ENCODE results near the gene CDAN1.

The CDAN1 gene

DNA sequence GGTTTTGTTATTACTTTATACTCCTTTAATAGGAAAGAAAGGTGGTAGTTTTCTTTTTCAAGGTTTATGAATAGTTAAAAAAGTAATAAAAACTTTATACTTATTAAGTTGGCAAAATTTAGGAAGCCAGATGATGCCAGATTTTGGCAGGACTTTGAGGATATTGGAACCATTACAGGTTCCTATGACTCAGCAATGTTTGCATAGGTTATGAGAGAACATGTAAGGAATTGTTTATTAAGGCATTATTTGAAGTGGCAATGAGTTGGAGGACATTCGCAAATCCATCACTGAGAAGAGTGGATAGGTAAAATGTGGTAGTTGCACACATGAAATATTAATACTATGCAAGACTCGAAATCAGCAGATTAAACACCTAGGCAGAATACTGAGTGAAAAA lies 29.9 kb downstream of the CDAN1 start:
- no peak for DNase-seq

DNA sequence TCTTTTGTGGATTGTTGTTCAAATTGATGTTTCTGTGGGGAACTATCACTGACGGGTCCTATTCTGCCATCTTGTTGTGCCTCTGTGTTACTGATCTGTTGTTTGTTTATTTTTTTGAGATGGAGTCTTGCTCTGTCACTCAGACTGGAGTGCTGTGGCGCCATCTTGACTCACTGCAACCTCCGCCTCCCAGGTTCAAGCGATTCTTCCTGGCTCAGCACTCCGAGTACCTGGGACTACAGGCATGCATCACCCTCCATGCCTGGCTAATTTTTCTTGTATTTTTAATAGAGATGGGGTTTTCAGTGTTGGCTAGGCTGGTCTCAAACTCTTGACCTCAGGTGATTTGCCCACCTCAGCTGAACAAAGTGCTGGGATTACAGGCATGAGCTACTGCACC lies 31.6 kb downstream of the CDAN1 start:
- DNase-seq = no peak

DNA sequence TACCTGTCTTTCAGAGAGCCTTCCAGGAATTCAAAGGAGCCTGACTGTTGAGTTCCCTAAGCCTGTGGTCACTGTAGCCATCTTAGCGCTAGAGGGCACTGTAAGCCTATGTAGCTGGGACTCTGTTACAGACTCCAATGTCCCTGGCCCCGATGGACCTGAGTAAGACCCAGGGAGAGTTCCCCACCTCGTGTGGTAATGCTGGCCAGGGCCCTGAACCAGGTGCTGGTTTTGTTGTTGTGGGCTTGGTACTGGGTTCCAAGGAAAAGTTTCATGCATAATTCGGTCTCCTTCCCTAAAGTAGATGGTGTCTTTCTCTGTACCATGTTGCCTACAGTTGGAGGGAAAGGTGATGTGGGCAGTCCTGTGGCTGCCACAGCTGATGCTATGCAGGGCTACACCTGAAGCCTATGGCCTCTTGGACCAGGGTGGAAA lies 32.4 kb downstream of the CDAN1 start:
- peak; percentile 54 to 65 for DNase-seq

DNA sequence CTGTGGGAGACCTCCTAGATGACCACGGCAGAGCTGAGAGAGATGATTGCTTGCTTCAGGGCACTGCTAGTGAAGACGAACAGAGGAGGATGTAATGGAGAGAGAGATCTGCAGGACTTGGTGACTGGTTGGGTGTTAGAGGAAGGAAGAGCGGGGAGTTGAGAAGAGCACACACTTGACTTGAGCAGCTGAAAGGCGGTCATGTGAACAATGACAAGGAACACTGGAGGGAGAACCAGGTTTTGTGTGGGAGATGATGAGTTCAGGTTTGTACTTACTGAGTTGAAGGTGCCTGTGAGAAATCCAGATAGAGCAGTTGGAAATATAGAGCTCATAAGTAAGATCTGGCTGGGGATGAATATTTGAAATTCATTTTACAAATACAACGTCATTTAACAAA lies 40.3 kb downstream of the CDAN1 start:
- DNase-seq = no peak

DNA sequence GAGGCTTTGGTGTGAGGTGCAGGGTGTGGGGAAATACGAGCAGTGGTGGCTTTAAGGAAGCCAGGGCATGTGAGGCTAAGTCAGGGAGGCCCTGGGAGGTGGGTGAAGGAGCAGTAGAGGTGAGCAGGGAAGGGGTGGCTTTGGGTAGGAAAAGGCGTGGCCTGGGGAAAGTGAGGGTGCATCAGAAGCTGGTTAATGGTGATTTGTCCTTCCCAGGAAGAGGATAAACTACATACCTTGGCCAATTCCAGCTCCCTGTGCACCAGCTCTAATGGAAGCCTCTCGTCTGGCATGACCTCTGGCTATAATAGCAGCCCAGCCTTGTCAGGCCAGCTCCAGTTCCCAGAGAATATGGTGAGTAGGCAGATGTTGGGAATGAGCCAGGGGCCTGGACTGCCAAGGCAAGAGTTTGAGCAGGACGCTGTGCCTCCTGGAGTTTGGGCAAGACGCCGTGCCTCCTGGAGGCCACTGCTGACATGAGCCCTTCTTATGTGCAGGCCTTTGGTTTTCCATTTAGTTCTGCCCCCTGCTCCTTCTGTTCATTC lies 41.3 kb downstream of the CDAN1 start:
- DNase-seq = no peak

DNA sequence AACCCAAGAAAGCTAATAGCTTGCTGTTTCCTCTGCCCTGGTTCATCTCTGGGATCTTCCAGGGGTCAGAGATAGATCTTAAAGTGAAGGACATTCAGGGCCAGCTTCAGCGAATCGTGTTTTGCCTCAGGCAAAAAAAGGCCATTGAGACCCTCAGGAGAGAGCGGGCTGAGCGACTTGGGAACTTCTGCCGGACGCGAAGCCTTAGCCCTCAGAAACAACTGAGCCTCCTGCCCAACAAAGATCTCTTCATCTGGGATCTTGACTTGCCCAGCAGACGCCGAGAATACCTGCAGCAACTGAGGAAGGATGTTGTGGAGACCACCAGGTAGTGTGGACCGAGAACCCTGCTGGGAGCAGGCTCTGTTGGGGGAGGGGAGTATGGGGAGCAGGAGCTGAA lies 42.5 kb downstream of the CDAN1 start:
- no peak for DNase-seq

DNA sequence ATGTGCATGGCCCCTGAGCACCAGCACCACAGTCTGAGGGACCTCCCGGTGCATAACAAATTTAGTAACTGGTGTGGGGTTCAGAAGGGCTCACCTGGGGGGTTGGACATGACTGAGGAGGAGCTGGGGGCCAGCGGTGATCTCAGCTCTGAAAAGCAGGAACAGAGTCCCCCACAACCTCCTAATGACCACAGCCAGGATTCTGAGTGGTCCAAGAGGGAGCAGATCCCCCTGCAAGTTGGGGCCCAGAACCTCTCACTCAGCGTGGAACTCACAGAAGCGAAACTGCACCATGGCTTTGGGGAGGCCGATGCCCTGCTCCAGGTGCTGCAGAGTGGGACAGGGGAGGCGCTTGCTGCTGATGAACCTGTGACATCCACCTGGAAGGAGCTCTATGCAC lies 43.0 kb downstream of the CDAN1 start:
- no peak for DNase-seq

DNA sequence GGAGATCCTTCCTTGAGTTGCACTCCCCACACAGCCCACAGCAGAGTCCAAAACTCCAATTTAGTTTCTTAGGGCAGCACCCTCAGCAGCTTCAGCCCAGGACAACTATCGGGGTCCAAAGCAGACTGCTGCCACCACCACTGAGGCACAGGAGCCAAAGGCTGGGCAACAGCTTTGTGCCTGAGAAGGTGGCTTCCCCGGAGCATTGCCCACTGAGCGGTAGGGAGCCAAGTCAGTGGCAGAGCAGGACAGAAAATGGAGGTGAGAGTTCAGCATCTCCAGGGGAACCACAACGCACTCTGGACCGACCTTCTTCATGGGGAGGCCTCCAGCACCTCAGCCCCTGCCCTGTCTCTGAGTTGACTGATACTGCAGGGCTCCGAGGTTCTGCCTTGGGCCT lies 43.4 kb downstream of the CDAN1 start:
- DNase-seq = no peak

DNA sequence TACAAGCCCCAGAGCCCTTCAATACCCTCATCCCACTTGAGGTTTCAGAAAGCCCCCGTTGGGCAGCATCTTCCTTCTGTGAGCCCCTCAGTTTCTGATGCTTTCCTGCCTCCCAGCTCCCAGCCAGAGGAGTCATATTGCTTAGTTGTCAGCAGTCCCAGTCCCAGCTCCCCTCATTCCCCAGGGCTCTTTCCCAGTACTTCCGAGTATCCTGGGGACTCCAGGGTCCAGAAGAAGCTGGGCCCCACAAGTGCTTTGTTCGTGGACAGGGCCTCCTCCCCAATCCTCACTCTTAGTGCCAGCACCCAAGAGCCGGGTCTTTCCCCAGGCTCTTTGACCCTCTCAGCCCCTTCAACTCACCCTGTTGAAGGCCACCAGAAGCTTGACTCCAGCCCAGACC lies 43.9 kb downstream of the CDAN1 start:
- DNase-seq = no peak

DNA sequence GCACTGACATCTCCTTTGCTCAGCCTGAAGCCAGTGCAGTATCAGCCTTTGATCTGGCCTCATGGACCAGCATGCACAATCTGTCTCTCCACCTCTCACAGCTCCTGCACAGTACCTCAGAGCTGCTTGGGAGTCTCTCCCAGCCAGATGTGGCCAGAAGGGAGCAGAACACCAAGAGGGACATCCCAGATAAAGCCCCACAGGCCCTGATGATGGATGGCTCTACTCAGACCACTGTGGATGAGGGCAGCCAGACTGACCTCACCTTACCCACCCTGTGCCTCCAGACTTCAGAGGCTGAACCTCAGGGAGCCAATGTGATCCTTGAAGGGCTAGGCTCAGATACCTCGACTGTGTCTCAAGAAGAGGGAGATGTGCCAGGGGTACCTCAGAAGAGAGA lies 44.4 kb downstream of the CDAN1 start:
- DNase-seq = no peak

DNA sequence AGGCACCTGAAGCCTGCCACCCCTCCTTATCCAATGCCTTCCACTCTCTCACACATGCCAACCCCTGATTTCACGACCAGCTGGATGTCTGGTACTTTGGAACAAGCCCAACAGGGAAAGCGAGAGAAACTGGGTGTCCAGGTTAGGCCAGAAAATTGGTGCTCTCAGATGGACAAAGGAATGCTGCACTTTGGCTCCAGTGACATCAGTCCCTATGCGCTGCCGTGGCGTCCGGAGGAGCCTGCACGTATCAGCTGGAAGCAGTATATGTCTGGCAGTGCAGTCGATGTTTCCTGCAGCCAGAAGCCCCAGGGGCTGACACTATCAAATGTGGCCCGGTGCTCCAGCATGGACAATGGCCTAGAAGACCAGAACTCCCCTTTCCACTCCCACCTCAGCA lies 45.2 kb downstream of the CDAN1 start:
- no peak for DNase-seq

DNA sequence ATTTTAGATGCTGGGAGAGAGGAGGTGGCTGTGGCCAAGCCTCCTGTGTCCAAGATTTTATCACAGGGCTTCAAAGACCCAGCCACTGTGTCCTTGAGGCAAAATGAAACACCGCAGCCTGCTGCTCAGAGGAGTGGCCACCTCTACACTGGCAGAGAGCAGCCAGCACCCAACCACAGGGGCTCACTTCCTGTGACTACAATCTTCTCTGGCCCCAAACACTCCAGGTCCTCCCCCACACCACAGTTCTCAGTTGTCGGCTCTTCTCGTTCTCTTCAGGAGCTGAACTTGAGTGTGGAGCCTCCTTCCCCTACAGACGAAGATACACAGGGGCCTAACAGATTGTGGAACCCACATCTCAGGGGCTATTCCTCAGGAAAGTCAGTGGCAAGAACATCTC lies 45.6 kb downstream of the CDAN1 start:
- DNase-seq = no peak

DNA sequence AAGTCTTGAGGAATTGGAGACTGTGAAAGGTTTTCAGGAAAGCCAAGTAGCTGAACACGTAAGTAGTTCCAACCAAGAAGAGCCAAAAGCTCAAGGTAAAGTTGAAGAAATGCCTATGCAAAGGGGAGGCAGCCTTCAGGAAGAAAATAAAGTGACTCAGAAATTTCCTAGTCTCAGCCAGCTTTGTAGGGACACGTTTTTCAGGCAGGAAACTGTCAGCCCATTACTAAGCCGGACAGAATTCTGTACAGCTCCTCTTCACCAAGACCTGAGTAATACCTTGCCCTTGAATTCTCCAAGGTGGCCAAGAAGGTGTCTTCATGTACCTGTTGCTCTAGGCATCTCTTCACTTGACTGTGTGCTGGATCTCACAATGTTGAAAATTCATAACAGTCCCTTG lies 48.6 kb downstream of the CDAN1 start:
- DNase-seq = no peak

DNA sequence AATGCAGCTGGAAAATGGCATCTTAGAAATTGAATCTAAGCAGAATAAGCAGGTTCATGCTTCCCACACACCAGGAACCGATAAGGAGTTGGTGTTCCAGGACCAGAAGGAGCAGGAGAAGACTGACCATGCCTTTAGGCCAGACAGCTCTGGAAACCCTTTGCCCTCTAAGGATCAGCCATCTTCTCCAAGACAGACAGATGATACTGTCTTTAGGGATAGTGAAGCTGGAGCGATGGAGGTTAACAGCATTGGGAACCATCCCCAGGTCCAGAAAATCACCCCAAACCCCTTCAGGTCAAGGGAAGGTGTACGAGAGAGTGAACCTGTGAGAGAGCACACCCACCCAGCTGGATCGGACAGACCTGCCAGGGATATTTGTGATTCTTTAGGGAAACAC lies 49.2 kb downstream of the CDAN1 start:
- no peak for DNase-seq

DNA sequence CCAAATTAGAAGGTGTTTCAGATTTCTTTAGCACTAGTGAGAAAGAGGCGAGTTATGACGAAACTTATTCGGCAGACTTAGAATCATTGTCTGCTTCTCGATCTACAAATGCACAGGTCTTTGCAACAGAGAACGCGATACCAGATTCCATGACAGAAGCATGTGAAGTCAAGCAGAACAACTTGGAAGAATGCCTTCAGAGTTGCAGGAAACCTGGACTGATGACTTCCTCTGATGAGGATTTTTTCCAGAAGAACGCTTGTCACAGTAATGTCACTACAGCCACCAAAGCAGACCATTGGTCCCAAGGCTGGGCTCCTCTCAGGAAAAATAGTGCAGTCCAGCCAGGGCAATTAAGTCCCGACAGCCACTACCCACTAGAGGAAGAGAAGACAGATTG lies 50.6 kb downstream of the CDAN1 start:
- DNase-seq = no peak

DNA sequence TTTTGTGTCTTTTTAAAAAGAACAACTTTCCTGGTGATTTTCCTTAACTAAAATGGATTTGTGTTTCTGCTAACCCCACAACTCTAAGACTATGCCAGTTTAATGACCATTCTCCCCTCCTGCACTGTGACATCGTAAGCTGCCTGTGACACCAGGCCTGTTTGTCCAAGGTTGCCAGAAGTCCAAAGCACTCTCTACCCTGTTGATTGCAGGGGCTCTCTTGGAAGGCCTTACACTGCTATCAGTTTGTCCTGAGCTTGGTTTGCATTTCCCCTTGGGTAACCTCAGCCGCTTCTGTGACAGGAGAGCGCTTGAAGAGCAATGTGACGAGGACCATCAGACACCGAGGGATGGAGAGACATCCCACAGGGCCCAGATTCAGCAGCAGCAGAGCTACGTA lies 55.8 kb downstream of the CDAN1 start:
- no peak for DNase-seq

DNA sequence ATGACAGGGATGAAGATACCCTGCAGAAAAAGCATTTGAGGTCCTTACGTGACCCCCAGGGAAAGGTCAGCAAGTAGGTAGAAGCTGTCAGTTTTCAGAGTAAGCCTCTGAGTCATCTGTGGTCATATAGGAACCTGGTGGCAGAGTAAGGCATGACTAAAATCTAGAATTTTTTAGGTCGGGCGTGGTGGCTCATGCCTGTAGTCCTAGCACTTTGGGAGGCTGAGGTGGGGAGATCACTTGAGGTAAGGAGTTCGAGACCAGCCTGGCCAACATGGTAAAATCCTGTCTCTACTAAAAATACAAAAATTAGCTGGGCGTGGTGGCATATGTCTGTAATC lies 56.8 kb downstream of the CDAN1 start:
- peak; percentile 22 to 51 for DNase-seq

DNA sequence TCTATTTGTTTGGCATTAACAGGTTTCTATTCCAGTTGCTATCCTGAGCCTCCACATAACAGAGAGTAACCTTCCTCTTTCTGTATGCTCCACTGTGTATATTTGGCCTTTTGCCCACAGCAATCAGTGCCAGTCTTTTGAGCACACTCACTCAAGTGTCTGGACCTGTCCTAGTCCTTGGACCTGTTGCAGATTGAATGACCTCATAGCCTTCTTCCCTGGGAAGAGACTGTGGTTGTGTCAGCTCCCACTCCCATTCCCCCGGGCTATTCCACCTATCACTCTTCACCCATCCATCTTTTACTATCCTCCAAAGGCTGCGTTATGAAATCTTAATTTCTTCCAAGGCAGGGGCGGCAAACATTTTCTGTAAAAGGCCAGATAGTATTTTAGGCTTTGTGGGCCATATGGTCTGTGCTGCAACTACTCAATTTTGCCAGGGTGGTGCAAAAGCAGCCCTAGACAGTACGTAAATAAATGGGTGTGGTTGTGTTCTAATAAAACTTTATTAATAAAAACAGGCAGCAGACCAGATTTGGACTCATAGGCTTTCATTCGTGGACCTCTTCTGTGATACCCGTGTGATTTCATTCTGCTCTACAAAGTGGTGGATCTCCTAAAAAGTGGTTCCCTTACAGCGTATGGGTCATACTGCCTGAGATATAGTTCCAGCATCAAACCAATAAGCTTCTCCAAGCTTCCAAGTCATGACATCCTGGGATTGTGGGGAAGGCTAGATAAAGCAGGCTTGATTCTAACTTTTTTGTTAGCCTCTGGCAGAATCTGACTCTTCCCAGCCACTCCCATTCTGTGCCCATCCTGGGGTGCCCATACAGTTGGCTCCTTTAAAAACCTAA lies 57.4 kb downstream of the CDAN1 start:
- no peak for DNase-seq

DNA sequence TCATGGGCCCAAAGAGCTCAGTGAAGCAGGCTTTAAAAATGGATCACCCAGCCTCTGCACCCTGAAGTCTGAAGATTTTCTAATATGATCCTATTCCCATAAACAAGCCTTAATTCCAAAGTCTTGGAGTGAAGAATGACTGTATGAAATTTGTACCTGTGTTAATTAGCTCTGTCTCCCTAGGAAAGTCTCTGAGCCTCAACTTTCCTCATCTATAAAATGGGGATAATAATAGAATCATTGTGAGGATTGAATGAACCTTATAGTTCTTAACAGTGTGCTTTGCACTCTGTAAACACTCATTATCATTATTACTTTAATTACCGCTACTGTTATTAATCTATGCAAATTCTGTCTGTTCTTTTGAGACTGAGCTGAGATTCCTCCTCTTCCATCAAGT lies 61.9 kb downstream of the CDAN1 start:
- no peak for DNase-seq

DNA sequence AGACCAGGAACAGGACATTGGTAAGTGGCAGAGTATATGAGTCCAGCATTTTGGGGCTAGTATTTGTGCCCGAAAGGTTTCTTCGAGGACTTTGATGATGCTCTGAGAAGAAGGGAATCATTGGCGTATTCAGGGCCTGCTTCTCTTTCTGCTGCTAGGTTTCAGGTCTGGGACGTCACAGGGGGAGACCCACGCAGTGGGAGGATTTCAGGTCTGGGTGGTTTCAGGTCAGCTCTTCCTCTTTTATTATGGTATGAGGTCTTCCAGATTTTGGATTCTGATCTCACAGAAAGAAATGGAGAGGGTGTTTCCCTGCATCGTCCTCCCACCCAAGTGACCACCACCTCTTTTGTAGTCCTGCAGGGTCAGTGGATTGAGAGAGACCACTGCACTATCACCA lies 62.5 kb downstream of the CDAN1 start:
- no peak for DNase-seq

Measured in stimulated activated CD4-positive, alpha-beta T cell treated with anti-CD3 and anti-CD28 coated beads, Interleukin-2, amount 100 ng/mL, for 24 hours (primary cell).